HG03108 (cell line): ENCODE measurements around the gene CRYBG2.

Source experiments
- ATAC-seq: cut with Tn5 transposase; IDR thresholded peaks from one replicate; pipeline ENCODE4 v1.9.1; 2021; ENCODE audit warnings: moderate library complexity; ENCODE audit not compliant: unreplicated experiment

Gene CRYBG2

GRCh38 chr1:26282401-26282918 lies 71.5 kb downstream of the CRYBG2 start:
- ATAC-seq: no peak

GRCh38 chr1:26281971-26282370 lies 72.0 kb downstream of the CRYBG2 start:
- ATAC-seq: no peak

- ATAC-seq: no peak
Observed at GRCh38 chr1:26281091-26281958, 72.6 kb downstream of the CRYBG2 start.

GRCh38 chr1:26280333-26281042 lies 73.4 kb downstream of the CRYBG2 start:
- ATAC-seq: no peak

- ATAC-seq: peak; percentile 55
Observed at GRCh38 chr1:26279456-26280332, 74.2 kb downstream of the CRYBG2 start, which contains the start of gene SH3BGRL3. Gene SH3BGRL3, plus strand, starts transcription at chr1:26280086. Its CDS starts 70 bp downstream, at chr1:26280156.

- no peak for ATAC-seq
Observed at GRCh38 chr1:26278724-26279455, 75.0 kb downstream of the CRYBG2 start.

GRCh38 chr1:26278303-26278702 lies 75.6 kb downstream of the CRYBG2 start:
- no peak for ATAC-seq

- no peak for ATAC-seq
Observed at GRCh38 chr1:26277719-26278118, 76.2 kb downstream of the CRYBG2 start.

- no peak for ATAC-seq
Observed at GRCh38 chr1:26277261-26277661, 76.7 kb downstream of the CRYBG2 start.

GRCh38 chr1:26276432-26276838 lies 77.5 kb downstream of the CRYBG2 start:
- ATAC-seq: no peak

- ATAC-seq: peak; percentile 31
Observed at GRCh38 chr1:26275580-26276431, 78.1 kb downstream of the CRYBG2 start.

GRCh38 chr1:26274801-26275425 lies 79.0 kb downstream of the CRYBG2 start:
- ATAC-seq: no peak
